ENCODE results near the gene RHO.

DNA sequence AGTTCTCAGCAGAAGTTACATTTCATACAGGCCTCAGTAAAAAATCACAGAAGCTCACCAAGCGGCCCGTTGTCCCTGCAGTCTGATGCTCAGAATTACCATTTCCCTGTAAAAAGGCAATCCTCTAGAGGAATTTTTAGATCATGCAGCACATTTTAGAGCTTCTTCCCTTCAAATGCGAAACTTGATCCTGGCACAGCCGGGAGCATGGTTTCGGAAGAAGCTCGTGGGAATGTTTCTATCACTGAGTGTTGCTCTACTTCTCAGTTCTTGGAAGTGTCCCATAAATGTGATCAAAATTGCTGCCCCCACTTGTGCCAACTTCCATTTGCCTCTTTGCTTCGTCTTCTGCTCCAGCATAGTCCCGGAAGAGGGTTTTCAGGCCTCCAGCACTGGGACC lies 10.8 kb downstream of the RHO start:
- no peak for TF ChIP-seq POLR2A (IDR thresholded peaks at IDR 0.05)
- TF ChIP-seq, protein P1, sequence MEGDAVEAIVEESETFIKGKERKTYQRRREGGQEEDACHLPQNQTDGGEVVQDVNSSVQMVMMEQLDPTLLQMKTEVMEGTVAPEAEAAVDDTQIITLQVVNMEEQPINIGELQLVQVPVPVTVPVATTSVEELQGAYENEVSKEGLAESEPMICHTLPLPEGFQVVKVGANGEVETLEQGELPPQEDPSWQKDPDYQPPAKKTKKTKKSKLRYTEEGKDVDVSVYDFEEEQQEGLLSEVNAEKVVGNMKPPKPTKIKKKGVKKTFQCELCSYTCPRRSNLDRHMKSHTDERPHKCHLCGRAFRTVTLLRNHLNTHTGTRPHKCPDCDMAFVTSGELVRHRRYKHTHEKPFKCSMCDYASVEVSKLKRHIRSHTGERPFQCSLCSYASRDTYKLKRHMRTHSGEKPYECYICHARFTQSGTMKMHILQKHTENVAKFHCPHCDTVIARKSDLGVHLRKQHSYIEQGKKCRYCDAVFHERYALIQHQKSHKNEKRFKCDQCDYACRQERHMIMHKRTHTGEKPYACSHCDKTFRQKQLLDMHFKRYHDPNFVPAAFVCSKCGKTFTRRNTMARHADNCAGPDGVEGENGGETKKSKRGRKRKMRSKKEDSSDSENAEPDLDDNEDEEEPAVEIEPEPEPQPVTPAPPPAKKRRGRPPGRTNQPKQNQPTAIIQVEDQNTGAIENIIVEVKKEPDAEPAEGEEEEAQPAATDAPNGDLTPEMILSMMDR (IDR thresholded peaks at IDR 0.05) = no peak

All from body of pancreas (tissue), 4 donors.